Anterior cingulate cortex (tissue), 58 donors: ENCODE results near the gene LSS.

ENCODE experiments used
- DNase-seq, 58 donors: peaks; one replicate each; lab custom pipeline; 2025; lab: John Stamatoyannopoulos, UW

Gene LSS

GRCh38 chr21:46228345-46229051 is at the start of gene LSS:
Gene LSS, minus strand, starts transcription at chr21:46228774. Its CDS starts 29 bp downstream, at chr21:46228745.
- DNase-seq, result peak; percentile 55 to 99 (median 94)

GRCh38 chr21:46274797-46275390 is 46.3 kb upstream of the LSS start:
- DNase-seq, result no peak

- no peak for DNase-seq
Measured at GRCh38 chr21:46273341-46273740, 44.8 kb upstream of the LSS start.

- DNase-seq, result no peak
Measured at GRCh38 chr21:46269466-46269865, 40.9 kb upstream of the LSS start.

- DNase-seq, result no peak
Measured at GRCh38 chr21:46268371-46268770, 39.8 kb upstream of the LSS start.

GRCh38 chr21:46266946-46267345 is 38.4 kb upstream of the LSS start:
- no peak for DNase-seq

GRCh38 chr21:46265736-46266525 is 37.4 kb upstream of the LSS start:
- DNase-seq, result no peak

- DNase-seq, result no peak
Measured at GRCh38 chr21:46264690-46265144, 36.1 kb upstream of the LSS start.

- no peak for DNase-seq
Measured at GRCh38 chr21:46264046-46264689, 35.6 kb upstream of the LSS start.

- DNase-seq, result no peak
Measured at GRCh38 chr21:46256501-46256994, 28.0 kb upstream of the LSS start.

GRCh38 chr21:46255758-46256337 is 27.3 kb upstream of the LSS start:
- no peak for DNase-seq

GRCh38 chr21:46255166-46255565 is 26.6 kb upstream of the LSS start:
- DNase-seq, result no peak

- DNase-seq, result no peak
Measured at GRCh38 chr21:46254208-46254975, 25.8 kb upstream of the LSS start.

- no peak for DNase-seq
Measured at GRCh38 chr21:46253610-46254124, 25.1 kb upstream of the LSS start.

GRCh38 chr21:46252840-46253239 is 24.3 kb upstream of the LSS start:
- no peak for DNase-seq

- DNase-seq, result no peak
Measured at GRCh38 chr21:46250146-46250725, 21.7 kb upstream of the LSS start.

GRCh38 chr21:46248827-46249226 is 20.3 kb upstream of the LSS start:
- DNase-seq, result no peak

- no peak for DNase-seq
Measured at GRCh38 chr21:46248422-46248782, 19.8 kb upstream of the LSS start.
